ENCODE data around the gene ITPRIPL2.

DNA sequence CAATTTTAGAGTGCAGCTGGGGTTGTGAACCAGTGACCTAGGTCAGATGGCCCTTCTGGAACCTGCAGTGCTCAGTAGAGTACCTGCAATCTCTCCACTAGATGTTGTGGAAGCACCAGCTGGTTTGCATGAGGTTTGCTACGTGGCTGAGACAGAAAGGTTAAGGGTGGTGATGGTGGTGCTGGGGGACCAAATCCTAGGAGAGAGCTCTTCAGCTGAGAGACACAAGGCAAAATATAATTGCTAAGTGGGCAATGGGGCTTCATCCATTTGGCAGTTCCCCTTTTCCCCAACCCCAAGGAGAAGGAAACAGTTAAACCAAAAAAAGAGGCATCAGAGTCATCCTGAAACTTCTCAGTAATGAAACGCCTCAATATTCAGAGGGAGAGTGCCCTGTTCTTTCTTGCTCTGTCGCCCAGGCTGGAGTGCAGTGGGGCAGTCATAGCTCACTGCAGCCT lies 13.9 kb downstream of the ITPRIPL2 start:
- TF ChIP-seq CTCF (conservative IDR thresholded peaks at IDR 0.05; ENCODE audit: low read length) (no peak), EZH2phosphoT487 (IDR thresholded peaks at IDR 0.05; ENCODE audit: borderline replicate concordance, low read depth, low read length) (no peak)

All from OCI-LY7 (cell line).